Activated naive CD8-positive, alpha-beta T cell treated with anti-CD3 and anti-CD28 coated beads for 36 hours (primary cell): ENCODE data around the gene OR9A4. TPM values are rescaled to one million over a fixed set of nuclear protein-coding genes. Genes with fewer than 3 reads are reported as not detected.
"Not testable (repeated sequence)": the region's sequence is repeated elsewhere in the genome, so short reads cannot be mapped to it uniquely, and the experiment has no call there.

Experiments
- DNase-seq: peaks from one replicate; pipeline ENCODE4 v3.0.0; 2021
- H3K27ac Mint-ChIP-seq: one replicate; pipeline ENCODE4 v1.8.0; 2022; ENCODE audit warnings: mild to moderate bottlenecking, moderate library complexity, mixed read lengths
- H3K27me3 Mint-ChIP-seq: one replicate; pipeline ENCODE4 v1.8.0; 2022; ENCODE audit warnings: mild to moderate bottlenecking, mixed read lengths
- H3K36me3 Mint-ChIP-seq: one replicate; pipeline ENCODE4 v1.8.0; 2021; ENCODE audit warnings: mild to moderate bottlenecking, mixed read lengths
- H3K4me1 Mint-ChIP-seq: one replicate; pipeline ENCODE4 v1.8.0; 2021; ENCODE audit warnings: mixed read lengths
- H3K4me3 Mint-ChIP-seq: one replicate; pipeline ENCODE4 v1.8.0; 2022; ENCODE audit warnings: mild to moderate bottlenecking, moderate library complexity, mixed read lengths
- H3K9me3 Mint-ChIP-seq: one replicate; pipeline ENCODE4 v1.8.0; 2022; ENCODE audit warnings: mixed read lengths
- total RNA-seq, 2 experiments: library from RNA; stranded (reverse); gene quantifications; one replicate each; pipeline ENCODE4 v1.2.3, GENCODE V29; 2021

OR9A4 gene
- not detected for total RNA-seq

- Mint-ChIP-seq H3K27me3 (no peaks in the 10 kb centered on the region), H3K4me3 (no peak within 1 kb of the TSS), H3K4me1 (no peaks in the 10 kb centered on the region), H3K36me3 (no peaks in the 10 kb centered on the region), H3K9me3 (no peaks in the 10 kb centered on the region), H3K27ac (no peak within 1 kb of the TSS)
- DNase-seq: no peak
Measured at GRCh38 chr7:141916099-141916498, at the start of gene OR9A4. Gene OR9A4 (plus strand): TSS chr7:141916399. CDS start chr7:141918876, 2,477 bp downstream.

- Mint-ChIP-seq H3K27ac (no peak overlapping the region), H3K4me1 (no peaks in the 10 kb centered on the region), H3K9me3 (peaks cover 9% of the 10 kb centered on the region), H3K27me3 (no peaks in the 10 kb centered on the region), H3K4me3 (no peak overlapping the region), H3K36me3 (no peaks in the 10 kb centered on the region)
- no peak for DNase-seq
Measured at GRCh38 chr7:141866974-141867373, 49.2 kb upstream of the OR9A4 start.

GRCh38 chr7:141872931-141873330, 43.3 kb upstream of the OR9A4 start:
- H3K4me1 Mint-ChIP-seq: no peaks in the 10 kb centered on the region
- H3K27me3 Mint-ChIP-seq: no peaks in the 10 kb centered on the region
- no peak for DNase-seq
- peaks cover 10% of the 10 kb centered on the region for H3K9me3 Mint-ChIP-seq
- H3K27ac Mint-ChIP-seq: no peak overlapping the region
- no peaks in the 10 kb centered on the region for H3K36me3 Mint-ChIP-seq
- no peak overlapping the region for H3K4me3 Mint-ChIP-seq

- Mint-ChIP-seq H3K27ac (no peak overlapping the region), H3K9me3 (peaks cover 9% of the 10 kb centered on the region), H3K27me3 (no peaks in the 10 kb centered on the region)
Measured at GRCh38 chr7:141874787-141875186, 41.4 kb upstream of the OR9A4 start.

GRCh38 chr7:141875453-141875852, 40.7 kb upstream of the OR9A4 start:
- Mint-ChIP-seq H3K4me3 (no peak overlapping the region), H3K9me3 (peaks cover 2% of the 10 kb centered on the region), H3K36me3 (no peaks in the 10 kb centered on the region), H3K4me1 (no peaks in the 10 kb centered on the region), H3K27me3 (no peaks in the 10 kb centered on the region), H3K27ac (no peak overlapping the region)
- DNase-seq: no peak

More at GRCh38 chr7:141874787-141875186, 41.4 kb upstream of the OR9A4 start:
- no peak overlapping the region for H3K4me3 Mint-ChIP-seq
- H3K36me3 Mint-ChIP-seq: no peaks in the 10 kb centered on the region
- no peak for DNase-seq
- H3K4me1 Mint-ChIP-seq: no peaks in the 10 kb centered on the region

- DNase-seq: no peak
- Mint-ChIP-seq H3K4me1 (no peaks in the 10 kb centered on the region), H3K27ac (no peak overlapping the region)
Measured at GRCh38 chr7:141876371-141876770, 39.8 kb upstream of the OR9A4 start.

GRCh38 chr7:141877365-141877764, 38.8 kb upstream of the OR9A4 start:
- Mint-ChIP-seq H3K4me3 (no peak overlapping the region), H3K36me3 (no peaks in the 10 kb centered on the region), H3K27me3 (peaks cover 7% of the 10 kb centered on the region), H3K4me1 (no peaks in the 10 kb centered on the region), H3K27ac (no peak overlapping the region), H3K9me3 (peaks cover 2% of the 10 kb centered on the region)
- no peak for DNase-seq

More at GRCh38 chr7:141876371-141876770, 39.8 kb upstream of the OR9A4 start:
- peaks cover 2% of the 10 kb centered on the region for H3K27me3 Mint-ChIP-seq
- H3K9me3 Mint-ChIP-seq: peaks cover 2% of the 10 kb centered on the region
- H3K36me3 Mint-ChIP-seq: no peaks in the 10 kb centered on the region
- no peak overlapping the region for H3K4me3 Mint-ChIP-seq

- H3K27me3 Mint-ChIP-seq: peaks cover 10% of the 10 kb centered on the region
- DNase-seq: no peak
- no peaks in the 10 kb centered on the region for H3K9me3 Mint-ChIP-seq
- H3K36me3 Mint-ChIP-seq: no peaks in the 10 kb centered on the region
- H3K4me1 Mint-ChIP-seq: peaks cover 6% of the 10 kb centered on the region
- no peak overlapping the region for H3K4me3 Mint-ChIP-seq
- H3K27ac Mint-ChIP-seq: no peak overlapping the region
Measured at GRCh38 chr7:141880960-141881359, 35.2 kb upstream of the OR9A4 start.

GRCh38 chr7:141884539-141885225, 31.5 kb upstream of the OR9A4 start:
- Mint-ChIP-seq H3K4me1 (peaks cover 6% of the 10 kb centered on the region), H3K36me3 (no peaks in the 10 kb centered on the region), H3K4me3 (no peak overlapping the region), H3K9me3 (no peaks in the 10 kb centered on the region), H3K27ac (no peak overlapping the region), H3K27me3 (peaks cover 10% of the 10 kb centered on the region)
- DNase-seq: no peak

- no peaks in the 10 kb centered on the region for H3K36me3 Mint-ChIP-seq
- H3K27me3 Mint-ChIP-seq: peaks cover 3% of the 10 kb centered on the region
- H3K9me3 Mint-ChIP-seq: no peaks in the 10 kb centered on the region
- H3K4me1 Mint-ChIP-seq: peaks cover 6% of the 10 kb centered on the region
- no peak overlapping the region for H3K4me3 Mint-ChIP-seq
- H3K27ac Mint-ChIP-seq: no peak overlapping the region
- no peak for DNase-seq
Measured at GRCh38 chr7:141889321-141889720, 26.9 kb upstream of the OR9A4 start.

- Mint-ChIP-seq H3K4me1 (no peaks in the 10 kb centered on the region), H3K4me3 (no peak overlapping the region), H3K27ac (no peak overlapping the region), H3K36me3 (no peaks in the 10 kb centered on the region), H3K9me3 (no peaks in the 10 kb centered on the region), H3K27me3 (no peaks in the 10 kb centered on the region)
- no peak for DNase-seq
Measured at GRCh38 chr7:141891336-141891735, 24.9 kb upstream of the OR9A4 start.

GRCh38 chr7:141899366-141899765, 16.8 kb upstream of the OR9A4 start:
- H3K9me3 Mint-ChIP-seq, H3K4me3 Mint-ChIP-seq, H3K27me3 Mint-ChIP-seq, H3K4me1 Mint-ChIP-seq, H3K27ac Mint-ChIP-seq, H3K36me3 Mint-ChIP-seq, DNase-seq: not testable (repeated sequence)

GRCh38 chr7:141906285-141906684, 9.9 kb upstream of the OR9A4 start:
- peaks cover 17% of the 10 kb centered on the region for H3K27me3 Mint-ChIP-seq
- no peak overlapping the region for H3K4me3 Mint-ChIP-seq
- H3K9me3 Mint-ChIP-seq: no peaks in the 10 kb centered on the region
- DNase-seq: no peak
- no peak overlapping the region for H3K27ac Mint-ChIP-seq
- H3K4me1 Mint-ChIP-seq: no peaks in the 10 kb centered on the region
- no peaks in the 10 kb centered on the region for H3K36me3 Mint-ChIP-seq

GRCh38 chr7:141911391-141911790, 4.8 kb upstream of the OR9A4 start:
- Mint-ChIP-seq H3K4me1 (no peaks in the 10 kb centered on the region), H3K27ac (no peak overlapping the region), H3K4me3 (no peak overlapping the region), H3K27me3 (peaks cover 8% of the 10 kb centered on the region), H3K9me3 (no peaks in the 10 kb centered on the region), H3K36me3 (no peaks in the 10 kb centered on the region)
- DNase-seq: no peak

- Mint-ChIP-seq H3K9me3 (no peaks in the 10 kb centered on the region), H3K36me3 (no peaks in the 10 kb centered on the region), H3K27me3 (peaks cover 5% of the 10 kb centered on the region), H3K4me1 (no peaks in the 10 kb centered on the region), H3K27ac (no peak overlapping the region), H3K4me3 (no peak overlapping the region)
- no peak for DNase-seq
Measured at GRCh38 chr7:141915565-141915964, 634 bp upstream of the OR9A4 start.

- no peaks in the 10 kb centered on the region for H3K27me3 Mint-ChIP-seq
- no peak for DNase-seq
- H3K36me3 Mint-ChIP-seq: no peaks in the 10 kb centered on the region
- no peaks in the 10 kb centered on the region for H3K9me3 Mint-ChIP-seq
- H3K27ac Mint-ChIP-seq: no peak overlapping the region
- no peaks in the 10 kb centered on the region for H3K4me1 Mint-ChIP-seq
- H3K4me3 Mint-ChIP-seq: no peak overlapping the region
Measured at GRCh38 chr7:141920281-141920680, 4.1 kb downstream of the OR9A4 start.
